A172 (cell line): ENCODE results near the gene PAQR6. TPM values are rescaled to one million over a fixed set of nuclear protein-coding genes. Genes with fewer than 3 reads are reported as not detected.
A peak's percentile ranks its signal among the peaks of the same experiment; 100 is the strongest.

Source experiments
- DNase-seq: peaks from one replicate; pipeline ENCODE4 v3.0.0-alpha.2; 2015; ENCODE audit warnings: low spot score
- total RNA-seq: library from RNA; depleted of rRNA; stranded (reverse); fragments of >200 nt; shearing (Covaris generic); gene quantifications from 2 replicates; pipeline ENCODE4 v1.2.3, GENCODE V29; 2014; rRNA removed

Gene PAQR6, protein sequence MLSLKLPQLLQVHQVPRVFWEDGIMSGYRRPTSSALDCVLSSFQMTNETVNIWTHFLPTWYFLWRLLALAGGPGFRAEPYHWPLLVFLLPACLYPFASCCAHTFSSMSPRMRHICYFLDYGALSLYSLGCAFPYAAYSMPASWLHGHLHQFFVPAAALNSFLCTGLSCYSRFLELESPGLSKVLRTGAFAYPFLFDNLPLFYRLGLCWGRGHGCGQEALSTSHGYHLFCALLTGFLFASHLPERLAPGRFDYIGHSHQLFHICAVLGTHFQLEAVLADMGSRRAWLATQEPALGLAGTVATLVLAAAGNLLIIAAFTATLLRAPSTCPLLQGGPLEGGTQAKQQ
- total RNA-seq = 2.0 and 3.1 TPM in 2 replicates

DNA sequence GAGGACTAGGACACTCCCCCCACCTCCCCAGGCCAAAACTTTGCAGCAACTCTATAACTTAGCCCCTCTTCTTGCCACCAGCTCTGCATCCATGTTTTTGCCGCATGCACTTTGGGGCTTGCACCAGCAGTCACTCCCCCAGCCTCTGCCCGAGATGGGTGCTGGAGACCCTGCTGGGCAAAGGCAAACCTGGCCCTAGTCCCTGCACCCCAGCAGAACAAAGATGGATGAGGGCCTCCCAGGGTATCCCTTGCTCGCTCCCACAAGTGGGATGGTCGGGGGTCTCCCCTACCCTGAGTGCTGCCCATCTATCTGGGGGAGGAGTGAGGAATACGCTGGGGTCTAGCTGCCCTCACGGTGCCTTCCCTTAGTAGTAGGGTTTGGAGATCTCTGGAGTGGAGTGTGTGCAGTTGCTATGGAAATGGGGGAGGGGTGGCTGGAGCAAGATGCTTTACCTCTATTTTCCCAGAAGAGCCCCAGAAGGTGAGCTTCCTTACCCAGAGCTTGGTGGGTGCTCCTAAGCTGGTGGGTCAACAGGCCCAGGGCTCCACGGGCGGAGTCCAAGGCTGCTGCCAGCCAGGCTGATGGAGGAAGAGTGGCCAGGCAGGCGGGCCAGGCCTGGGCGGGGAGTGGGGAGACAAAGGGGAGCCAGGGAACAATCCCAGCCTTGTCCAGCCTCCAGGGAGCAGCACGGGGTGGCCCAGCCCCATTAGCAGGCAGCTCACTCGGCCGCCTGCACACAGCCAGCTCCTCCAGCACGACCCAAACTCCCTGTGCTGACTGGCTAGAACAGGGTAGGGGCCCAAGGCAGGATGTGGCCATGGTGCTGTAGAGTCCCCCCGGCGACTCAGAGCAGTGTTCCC is at the start of gene PAQR6:
TSS of gene PAQR6 (minus strand) at position 597 of the 863 bp plus-strand sequence. CDS start 1,325 bp downstream, outside the sequence.
- DNase-seq = peak; percentile 41

DNA sequence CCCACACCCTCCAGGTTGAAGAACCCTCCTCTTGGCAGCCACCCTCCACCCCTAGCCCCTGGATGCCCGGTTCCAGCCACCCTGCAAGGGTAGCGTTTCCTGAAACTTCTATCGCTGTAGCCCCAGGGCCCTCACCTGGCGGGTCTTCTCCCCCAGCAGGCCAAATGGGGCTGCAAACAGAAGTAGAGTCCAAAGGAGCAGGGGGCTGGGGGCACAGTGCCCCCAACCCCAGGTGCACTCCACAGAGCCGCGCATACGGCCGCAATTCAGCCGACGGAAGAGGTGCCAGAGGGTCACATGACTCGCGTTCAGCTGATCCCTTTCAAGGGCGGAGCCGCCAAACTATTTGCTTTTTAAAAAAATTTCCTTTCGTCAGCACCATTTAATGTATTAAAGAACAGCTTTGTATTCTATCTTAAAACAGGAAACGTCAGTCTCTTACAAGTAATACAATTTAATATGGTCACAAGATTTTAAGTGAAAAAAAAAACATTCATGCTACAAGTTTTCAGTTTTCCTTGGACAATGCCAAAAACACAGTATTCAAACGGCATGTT is 47.6 kb upstream of the PAQR6 start, which contains the start of gene GLMP:
TSS of gene GLMP (minus strand) at position 289 of the 557 bp plus-strand sequence. CDS start at position 255, 34 bp downstream.
- DNase-seq = peak; percentile 62

DNA sequence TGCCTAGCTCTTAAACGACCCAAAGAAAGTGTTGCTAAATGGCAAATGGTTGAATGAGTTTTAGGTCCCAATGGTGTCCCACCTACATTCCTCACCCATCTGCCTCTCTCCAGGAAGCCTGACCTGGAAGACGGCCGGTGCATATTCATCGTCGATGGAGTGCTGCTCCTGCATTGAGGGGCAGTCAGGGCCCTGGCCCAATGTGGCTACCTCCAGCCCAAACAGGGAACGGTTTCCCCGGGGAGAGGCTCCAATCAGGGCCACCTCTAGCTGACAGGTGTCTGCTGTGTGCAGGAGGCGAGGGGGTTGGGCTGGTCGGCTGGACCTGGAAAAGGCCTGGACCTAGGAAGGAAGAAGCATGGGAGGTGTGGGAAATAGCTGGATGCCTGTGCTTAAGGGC is 46.0 kb upstream of the PAQR6 start:
- no peak for DNase-seq

DNA sequence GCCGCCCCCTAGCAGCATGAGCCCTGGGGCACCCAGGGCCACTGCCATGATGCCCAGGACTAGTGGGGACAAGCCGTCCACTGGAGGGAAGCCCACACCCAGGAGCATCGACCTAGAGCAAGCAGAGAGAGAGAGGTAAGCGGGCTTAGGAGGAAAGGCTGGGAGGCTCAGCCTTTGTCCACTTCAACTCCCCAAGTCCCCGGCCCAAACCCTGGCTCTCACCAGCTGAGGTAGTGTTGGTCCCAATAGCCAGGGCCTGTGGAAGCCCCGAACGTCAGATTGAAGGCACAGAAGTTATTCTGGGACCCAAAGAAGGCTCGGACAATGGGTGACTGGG is 45.2 kb upstream of the PAQR6 start:
- DNase-seq = no peak

DNA sequence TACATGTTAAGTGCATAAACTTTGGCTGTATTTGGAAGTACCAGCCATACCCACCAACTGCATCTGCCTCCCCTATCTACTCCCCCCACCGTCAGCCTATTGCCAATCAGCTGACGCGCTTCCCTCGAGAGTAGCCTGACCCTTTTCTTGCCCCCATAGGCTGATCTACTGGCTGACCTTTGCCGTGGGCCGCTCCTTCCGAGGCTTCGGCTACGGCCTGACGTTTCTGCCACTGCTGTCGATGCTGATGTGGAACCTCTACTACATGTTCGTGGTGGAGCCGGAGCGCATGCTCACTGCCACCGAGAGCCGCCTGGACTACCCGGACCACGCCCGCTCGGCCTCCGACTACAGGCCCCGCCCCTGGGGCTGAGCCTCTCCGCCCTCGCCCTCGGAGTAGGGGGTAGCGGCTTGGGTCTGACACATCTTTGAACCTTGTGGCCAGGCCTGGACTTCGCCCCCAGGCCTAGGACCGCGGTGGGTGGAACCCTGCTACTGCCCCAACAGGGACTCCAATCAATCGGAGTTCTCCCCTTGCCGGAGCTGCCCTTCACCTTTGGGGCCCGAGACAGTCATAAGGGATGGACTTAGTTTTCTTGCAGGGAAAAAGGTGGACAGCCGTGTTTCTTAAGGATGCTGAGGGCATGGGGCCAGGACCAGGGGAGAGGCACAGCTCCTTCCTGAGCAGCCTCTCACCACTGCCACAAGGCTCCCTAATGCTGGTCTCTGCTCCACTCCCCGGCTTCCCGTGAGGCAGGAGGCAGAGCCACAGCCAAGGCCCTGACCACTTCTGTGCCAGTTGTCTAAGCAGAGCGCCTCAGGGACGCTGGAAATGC is 43.6 kb upstream of the PAQR6 start:
- DNase-seq = no peak

DNA sequence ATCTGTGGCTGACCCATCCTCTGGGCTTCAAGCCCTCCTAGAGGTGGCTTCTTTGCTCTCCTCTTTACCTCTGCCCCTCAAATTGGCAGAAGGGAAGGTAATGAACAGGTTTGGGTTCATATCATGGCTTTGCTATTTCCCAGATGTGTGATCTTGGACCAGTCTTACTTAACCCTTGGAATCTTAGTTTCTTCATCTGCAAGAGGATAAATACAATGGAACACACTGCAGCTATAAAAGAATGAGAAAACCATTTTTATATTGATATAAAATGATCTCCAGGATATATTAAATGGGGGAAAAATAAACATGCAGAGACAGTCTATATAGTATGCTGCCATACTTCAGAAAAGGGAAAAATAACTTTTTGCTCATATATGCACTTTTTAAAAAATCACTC is 42.0 kb upstream of the PAQR6 start:
- DNase-seq = no peak

DNA sequence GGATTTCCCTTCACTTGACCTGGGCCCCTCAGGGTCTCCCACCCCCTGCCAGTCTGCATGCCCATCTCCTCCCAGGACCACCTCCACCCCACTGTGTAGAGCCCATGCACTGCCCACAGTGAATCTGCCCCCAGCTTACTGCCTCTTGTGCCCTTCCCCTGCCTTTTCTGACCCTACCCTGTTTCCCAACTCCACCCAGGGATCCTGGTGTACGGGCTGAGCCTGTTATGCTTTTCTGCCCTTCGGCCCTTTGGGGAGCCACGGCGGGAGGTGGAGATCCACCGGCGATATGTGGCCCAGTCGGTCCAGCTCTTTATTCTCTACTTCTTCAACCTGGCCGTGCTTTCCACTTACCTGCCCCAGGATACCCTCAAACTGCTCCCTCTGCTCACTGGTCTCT is 38.2 kb upstream of the PAQR6 start:
- DNase-seq = no peak

DNA sequence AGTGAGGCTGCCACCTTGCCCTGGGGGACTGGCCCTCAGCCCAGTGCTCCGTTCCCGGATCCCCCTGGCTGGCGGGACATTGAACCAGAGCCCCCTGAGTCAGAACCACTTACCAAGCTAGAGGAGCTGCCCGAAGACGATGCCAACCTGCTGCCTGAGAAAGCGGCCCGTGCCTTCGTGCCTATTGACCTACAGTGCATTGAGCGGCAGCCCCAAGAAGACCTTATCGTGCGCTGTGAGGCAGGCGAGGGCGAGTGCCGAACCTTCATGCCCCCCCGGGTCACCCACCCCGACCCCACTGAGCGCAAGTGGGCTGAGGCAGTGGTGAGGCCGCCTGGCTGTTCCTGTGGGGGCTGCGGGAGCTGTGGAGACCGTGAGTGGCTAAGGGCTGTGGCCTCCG is 37.6 kb upstream of the PAQR6 start:
- no peak for DNase-seq

DNA sequence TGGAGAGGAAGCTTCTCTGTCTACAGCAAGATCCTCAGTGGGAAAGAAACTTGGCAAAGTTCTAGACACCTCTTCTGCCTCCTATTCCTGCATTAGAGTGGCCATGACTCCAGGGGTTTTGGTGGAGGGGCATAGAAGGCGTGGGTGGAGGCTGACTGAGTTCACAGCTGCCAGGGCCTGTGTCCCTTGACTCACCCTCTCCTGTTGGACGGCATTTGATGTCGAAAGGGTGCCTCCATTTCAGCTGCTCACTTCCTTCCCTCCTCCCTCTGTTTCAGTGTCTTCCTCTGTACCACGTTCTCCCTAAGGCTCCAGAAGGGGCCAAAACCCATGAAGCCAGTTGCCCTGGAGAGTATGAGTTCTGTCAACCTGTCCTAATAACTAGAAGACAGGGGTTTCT is 36.9 kb upstream of the PAQR6 start:
- no peak for DNase-seq

DNA sequence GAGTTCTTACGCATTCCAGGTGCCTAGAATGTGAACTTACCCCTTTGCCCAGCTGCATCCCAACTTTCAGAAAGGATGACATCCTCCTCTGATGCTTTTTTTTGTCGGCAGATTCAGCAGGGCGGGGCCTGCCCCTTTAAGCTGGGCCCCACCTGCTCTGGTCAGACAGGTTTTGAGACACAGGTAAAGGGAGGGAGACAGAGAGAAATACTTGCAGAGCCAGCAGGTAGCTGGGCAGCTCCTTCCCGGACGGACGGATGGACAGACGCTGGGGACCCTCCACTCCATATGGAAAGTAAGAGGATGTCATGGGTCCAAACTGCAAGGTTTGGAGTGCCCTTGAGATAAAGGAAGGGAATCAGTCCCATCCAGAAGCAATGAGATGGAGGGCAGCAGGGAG is 36.3 kb upstream of the PAQR6 start, which contains the start of gene TMEM79:
TSS of gene TMEM79 (plus strand) at position 214 of the 400 bp plus-strand sequence. CDS start 902 bp downstream, outside the sequence.
- no peak for DNase-seq

DNA sequence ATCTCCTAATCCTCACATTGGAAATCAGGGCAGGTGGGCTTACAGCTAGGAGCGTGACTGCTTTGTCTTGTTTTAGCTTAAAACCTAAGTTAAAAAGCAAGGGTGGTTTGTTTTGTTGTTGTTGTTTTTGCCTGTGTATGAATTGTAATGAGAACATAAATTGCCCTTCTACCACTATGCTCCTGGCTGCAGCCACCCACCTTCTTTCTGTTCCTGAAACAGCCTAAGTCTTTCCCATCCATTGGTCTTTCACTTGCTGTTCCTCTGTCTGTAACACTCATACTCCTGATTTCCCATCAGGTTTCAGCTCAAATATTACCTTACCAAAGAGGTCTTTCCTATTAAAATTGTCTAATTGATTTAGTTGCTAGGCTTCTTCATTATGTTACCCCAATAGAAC is 35.7 kb upstream of the PAQR6 start:
- DNase-seq = no peak

DNA sequence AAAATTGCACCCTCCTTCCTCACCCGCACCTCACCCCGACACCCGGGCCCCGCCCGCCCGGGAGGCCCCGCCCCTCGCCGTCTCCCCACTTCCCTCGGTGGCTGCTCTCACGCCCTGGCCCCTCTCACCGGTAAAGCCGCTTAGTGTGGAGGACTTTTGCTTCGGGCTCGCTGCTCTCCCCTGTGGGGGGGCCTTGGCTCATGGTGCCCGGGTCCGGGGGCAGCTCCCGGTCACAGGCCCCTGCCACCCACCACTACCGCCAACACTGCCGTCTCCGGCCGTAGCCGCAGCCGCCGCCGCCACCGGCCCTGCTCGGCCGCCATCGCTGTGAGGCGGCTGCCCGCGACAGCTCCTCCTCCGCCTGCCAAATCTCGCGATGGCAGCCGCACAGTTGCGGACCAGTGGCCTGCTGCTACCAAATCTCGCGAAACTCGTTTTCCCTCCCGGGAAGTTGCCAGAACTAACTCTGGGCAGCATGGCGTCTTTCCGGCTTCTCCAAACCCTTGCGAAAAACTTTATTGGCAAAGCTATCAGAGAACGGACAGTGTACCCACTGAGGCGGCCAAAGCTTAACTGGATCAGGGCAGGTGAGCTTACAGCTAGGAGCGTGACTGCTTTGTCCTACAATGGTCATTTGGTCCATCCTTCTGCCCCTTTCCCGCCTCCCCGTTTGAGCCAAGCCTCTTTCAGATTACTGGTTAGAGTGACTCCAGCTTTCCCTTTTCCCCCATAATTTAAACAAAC is 34.8 kb upstream of the PAQR6 start, which contains the start of gene SMG5:
TSS of gene SMG5 (minus strand) at position 347 of the 744 bp plus-strand sequence. CDS start at position 202, 145 bp downstream.
- peak; percentile 100 for DNase-seq

DNA sequence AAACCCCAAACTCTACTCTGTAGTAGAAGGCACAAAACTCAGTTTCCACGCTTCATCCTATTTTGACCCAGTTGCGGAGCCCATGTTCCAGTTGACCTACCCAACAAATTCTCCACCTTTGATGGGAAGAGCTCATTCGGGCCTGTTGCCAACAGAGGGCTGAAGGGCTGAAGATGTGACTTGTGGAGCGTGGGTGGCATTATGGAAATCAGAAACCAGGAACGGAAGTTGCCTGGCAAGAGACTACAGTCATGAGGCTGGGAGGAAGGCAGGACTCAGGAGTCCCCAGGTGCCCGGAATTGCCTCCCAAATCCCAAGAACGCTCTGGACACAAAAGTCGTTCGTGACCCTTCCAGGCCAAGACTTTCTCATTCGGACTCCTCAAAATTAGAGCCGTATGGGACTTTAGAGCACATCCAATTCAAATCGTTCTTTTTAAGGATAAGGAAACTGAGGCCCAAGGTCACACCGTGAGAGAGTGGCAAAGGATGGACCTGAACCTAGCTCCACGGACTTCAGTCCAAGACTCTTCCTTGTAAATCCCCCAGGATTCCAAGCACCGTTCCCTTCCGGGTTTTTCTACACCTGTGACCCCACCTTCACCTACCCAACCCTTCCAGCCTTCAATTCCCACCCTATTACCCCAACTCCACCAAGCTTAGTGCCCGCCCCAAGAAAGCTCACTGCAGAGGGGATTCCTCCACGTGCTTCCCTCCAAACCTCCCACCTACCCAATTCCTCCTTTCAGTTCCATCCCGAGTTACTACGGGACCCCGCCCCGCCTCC is 34.0 kb upstream of the PAQR6 start:
- peak; percentile 47 for DNase-seq

DNA sequence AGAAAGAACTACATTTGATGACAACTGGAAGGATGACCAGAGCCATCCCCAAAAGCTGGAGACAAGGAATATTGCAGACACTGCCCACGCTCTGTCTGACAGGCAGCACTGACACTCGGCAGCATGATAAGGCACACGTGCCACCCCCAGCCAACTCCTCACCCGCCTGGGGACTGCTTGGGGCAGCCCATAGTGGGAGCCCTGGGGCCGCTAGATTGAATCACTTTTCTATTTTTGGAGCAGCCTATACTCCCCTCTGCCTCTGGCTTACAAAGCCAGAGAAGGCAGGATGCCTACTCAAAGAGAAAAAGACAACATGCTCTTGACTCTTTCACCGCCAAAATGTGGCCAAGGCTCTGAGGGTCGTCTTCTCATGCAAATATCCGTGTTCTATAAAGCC is 33.4 kb upstream of the PAQR6 start:
- peak; percentile 63 for DNase-seq

DNA sequence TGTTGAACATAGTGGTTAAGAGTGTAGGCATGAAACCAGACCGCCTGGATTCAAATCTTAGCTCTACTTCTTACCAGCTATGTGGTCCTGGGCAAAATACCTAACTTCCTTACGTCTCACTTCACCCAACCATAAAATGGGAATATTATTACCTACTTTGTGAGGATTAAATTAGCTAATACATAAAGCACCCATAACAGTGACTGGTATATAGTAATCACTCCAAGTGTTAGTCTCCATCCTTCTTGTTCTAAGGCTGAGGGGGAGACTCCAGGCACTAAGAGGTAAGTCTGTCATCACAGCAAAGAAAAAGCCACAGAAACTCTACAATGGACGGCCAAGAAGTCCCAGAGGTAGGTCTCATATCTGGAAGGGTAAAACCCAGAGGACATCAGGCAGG is 32.0 kb upstream of the PAQR6 start:
- DNase-seq = no peak

DNA sequence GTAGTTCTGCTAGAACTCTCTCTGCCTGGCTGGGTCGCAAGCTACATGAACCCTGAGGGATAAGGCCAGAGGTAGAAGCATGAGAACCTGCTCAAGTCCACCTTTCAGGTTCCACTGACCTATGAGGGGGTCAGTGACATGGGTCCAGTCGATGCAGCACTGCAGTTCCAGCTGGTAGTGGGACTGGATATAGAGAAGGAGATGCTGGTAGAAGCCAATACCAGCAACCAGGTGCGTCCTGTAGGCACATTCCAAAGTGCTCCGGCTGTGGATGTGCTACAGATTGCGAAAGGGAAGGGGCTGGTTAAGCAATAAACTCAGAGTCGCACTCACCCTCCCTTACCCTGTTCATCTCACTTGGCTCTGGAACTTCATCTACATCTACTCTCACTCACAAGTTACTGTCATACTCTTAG is 29.1 kb upstream of the PAQR6 start:
- no peak for DNase-seq

DNA sequence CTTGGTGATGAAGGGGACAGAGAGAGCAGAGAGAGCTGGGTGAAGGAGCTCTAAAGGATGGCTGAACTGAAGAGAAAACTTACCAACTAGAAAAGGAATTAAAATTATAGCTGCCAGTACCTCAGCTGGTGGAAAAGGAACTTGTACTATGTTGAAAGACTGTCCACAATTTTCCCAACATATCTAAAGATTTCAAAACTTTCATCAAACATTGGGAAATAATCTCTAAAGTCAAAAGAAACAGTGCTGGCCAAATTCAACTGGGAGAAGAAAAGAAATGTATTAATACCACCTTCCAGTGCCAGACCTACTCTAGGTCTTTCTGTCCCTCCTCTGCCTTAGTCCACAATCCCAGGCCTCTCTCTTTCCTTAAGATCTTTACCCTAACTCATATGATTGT is 28.7 kb upstream of the PAQR6 start:
- DNase-seq = no peak

DNA sequence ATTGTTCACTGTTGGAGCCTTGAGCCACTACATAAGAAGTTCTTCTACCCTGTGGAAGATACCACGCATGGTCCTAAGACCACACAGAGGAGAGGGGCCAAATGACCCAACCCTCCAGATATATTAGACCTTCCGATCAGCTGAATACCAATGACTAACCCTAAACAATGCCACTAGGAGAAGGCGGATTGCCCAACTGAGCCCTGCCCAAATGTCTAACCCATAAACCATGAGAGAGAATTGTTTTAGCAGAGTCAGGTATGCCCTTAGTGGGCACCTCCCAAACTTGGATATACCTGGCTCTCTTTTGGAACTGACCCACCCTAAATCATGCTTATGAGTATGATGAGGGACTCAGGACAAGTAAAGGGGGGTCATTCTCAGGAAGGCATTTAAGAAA is 22.5 kb upstream of the PAQR6 start:
- DNase-seq = no peak

DNA sequence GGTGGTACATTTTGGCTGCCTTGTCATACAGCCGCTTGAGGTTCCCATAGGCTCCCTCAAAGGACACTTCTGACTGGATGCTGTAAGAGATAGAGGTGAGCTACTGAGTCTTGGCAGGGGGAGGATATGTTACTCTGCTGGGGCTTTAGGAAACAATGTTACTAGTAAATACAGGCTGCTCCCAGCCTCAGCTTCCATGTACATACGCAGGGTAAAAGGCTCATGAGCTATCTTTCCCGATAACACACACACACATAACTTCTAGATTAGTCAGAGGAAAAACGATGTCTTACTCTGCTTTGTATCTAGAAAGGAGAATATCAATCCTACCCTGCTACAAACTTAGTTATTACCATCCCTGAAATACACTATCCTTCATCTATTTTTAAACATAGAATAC is 20.5 kb upstream of the PAQR6 start:
- peak; percentile 76 for DNase-seq

DNA sequence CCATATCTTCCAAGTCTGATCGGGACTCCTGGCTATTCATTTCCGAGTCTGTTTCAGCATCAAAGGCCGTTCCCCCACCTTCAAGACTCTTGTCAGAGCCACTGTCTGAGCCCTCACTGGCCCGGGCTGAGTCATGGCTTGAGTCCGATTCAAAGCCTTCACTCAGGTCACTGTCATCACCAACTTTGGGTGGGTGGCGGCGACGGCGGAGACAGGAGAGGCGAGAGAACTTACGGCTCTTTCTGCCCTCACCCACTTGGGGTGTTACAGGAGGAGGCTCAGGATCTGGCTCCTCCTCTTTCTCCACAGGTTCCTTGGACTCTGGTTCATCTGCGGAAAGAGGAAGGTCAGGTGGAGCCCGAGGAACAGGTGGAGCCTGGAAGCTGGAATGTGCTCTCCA is 18.2 kb upstream of the PAQR6 start:
- DNase-seq = no peak
